GM12801 (cell line): ENCODE measurements around the gene PNMA1.

Experiments used
- CTCF ChIP-seq: IDR thresholded peaks from one replicate; pipeline ENCODE4 v1.5.1; 2011; ENCODE audit warnings: control low read depth; ENCODE audit not compliant: insufficient read length; ENCODE audit errors: extremely low read depth

PNMA1 gene

DNA sequence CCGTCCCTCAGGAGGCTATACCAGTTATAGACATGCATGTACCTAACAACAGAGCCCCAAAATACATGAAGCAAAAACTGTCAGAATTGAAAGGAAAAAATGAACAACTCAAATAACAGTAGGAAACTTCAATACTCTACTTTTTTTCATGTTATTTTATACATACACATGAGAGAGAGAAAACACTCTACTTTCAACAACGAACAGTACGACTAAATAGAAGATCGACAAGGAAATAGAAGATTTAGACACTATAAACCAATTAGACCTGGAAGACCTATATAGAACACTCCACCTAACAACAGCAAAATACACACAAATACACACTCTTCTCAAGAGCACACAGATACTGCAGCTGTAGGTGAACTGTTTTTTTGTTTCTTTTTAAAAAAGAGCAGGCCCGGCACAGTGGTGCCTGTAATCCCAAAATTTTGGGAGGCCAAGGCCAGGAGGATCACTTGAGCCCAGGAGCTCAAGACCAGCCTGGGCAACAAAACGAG lies 34.7 kb upstream of the PNMA1 start:
- no peak for TF ChIP-seq CTCF

DNA sequence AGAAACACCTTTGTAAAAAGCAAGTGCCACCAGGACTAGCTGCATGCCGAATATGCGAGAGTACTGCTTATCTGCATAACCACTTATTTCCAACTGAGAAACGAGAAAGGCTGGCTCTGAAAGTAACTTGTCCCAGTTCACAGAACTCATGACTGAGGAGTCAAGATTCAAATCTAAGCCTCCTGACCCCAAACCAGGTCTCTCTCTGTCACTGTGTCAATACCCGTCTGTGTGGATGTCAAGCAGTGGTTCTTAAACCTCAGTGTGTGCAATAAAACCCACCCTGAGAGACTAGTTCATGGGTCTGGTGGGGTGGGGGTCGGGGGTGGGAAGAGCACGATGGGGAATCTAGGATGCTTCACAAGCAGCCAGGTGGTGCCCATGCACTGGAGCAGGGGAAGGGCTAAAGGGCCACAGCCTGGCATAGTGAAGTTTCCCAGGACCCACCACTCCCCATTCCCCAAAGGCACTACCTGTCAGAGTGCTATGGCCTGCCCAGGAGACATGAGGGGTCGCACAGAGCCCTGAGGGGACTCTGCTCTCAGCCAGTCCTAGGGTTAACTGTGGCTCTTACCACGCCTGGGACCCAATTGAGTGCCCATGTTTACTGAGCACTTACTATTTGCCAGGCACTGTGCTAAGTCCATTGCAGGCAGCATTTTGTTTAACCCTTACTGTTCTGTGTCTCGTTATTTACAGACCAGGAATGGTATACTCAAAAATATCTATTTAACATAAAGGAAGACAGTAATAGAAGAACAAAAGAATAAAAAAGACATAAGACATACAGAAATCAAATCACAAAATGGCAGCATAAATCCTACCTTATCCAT lies 33.4 kb upstream of the PNMA1 start:
- no peak for TF ChIP-seq CTCF

DNA sequence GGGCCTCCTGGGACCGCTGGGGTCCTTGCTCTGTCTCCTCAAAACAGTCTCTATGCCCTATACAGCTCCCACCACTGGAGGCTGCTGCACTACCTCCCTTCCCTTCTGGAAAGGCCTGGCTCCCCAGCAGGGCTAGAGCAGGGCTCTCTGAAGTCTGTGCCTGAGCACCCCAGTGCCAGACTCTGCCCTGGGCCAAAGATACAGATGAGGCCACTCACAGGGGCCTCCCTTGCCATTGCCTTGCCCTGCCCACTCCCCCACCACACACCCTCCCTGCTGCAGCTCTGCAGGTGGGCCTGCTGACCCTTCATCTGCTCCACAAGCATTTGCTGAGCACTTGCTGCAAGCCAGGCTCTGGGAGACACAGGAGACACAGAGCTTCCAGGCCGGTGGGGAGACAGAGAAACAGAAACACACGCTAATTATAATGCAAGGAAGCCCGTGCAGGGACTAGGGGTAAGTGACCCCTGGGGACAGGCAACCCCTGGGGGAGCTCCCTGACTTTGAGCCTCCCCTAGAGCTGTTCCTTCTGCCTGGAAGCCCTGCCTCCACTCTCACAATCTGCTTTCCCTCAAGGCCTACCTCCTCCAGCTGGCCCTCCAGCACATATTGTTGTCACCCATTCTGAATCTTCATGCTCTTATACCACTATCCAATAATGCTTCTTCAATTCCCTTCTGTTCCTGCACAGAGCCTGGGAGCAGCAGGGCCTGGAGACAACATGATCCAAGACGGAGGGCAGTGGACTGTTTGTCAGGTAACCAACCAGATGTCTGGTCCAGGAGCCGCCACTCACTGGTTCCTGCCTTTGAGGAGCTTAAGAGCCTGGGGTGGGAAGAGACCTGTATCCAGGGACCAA lies 32.6 kb upstream of the PNMA1 start:
- TF ChIP-seq CTCF: no peak

- TF ChIP-seq CTCF: no peak
These were observed 31.7 kb upstream of the PNMA1 start for GRCh38 chr14:73745571-73746519.

- no peak for TF ChIP-seq CTCF
These were observed 30.8 kb upstream of the PNMA1 start for GRCh38 chr14:73744874-73745529.

GRCh38 chr14:73744175-73744867 lies 30.1 kb upstream of the PNMA1 start:
- no peak for TF ChIP-seq CTCF
